Anterior cingulate cortex (tissue), 58 donors: ENCODE results near the gene TSPAN17.

Experiments
- DNase-seq, 58 donors: peaks; one replicate each; lab custom pipeline; 2025; lab: John Stamatoyannopoulos, UW

Gene TSPAN17

GRCh38 chr5:176658007-176658599, 10.8 kb downstream of the TSPAN17 start:
- DNase-seq: peak in 55 of 58 donors; percentile 17 to 87 (median 57)

GRCh38 chr5:176658817-176659511, 11.7 kb downstream of the TSPAN17 start:
- DNase-seq: no peak

- peak in 13 of 58 donors; percentile 11 to 69 (median 31) for DNase-seq
Observed at GRCh38 chr5:176659512-176659839, 12.2 kb downstream of the TSPAN17 start.

- DNase-seq: no peak
Observed at GRCh38 chr5:176659860-176660461, 12.7 kb downstream of the TSPAN17 start.

- no peak for DNase-seq
Observed at GRCh38 chr5:176660530-176660859, 13.2 kb downstream of the TSPAN17 start.

- peak in 52 of 58 donors; percentile 14 to 79 (median 52) for DNase-seq
Observed at GRCh38 chr5:176660860-176661641, 13.8 kb downstream of the TSPAN17 start.

GRCh38 chr5:176661676-176662075, 14.4 kb downstream of the TSPAN17 start:
- DNase-seq: no peak

GRCh38 chr5:176662371-176663333, 15.4 kb downstream of the TSPAN17 start:
- DNase-seq: no peak

- no peak for DNase-seq
Observed at GRCh38 chr5:176663566-176663965, 16.3 kb downstream of the TSPAN17 start.

- no peak for DNase-seq
Observed at GRCh38 chr5:176664479-176664878, 17.2 kb downstream of the TSPAN17 start.

GRCh38 chr5:176664886-176665285, 17.6 kb downstream of the TSPAN17 start:
- DNase-seq: no peak

GRCh38 chr5:176665517-176665916, 18.2 kb downstream of the TSPAN17 start:
- DNase-seq: no peak

GRCh38 chr5:176667637-176668036, 20.4 kb downstream of the TSPAN17 start:
- DNase-seq: no peak

- DNase-seq: no peak
Observed at GRCh38 chr5:176670449-176670848, 23.2 kb downstream of the TSPAN17 start.

- no peak for DNase-seq
Observed at GRCh38 chr5:176671399-176671798, 24.1 kb downstream of the TSPAN17 start.

GRCh38 chr5:176671890-176672747, 24.8 kb downstream of the TSPAN17 start:
- DNase-seq: no peak

- no peak for DNase-seq
Observed at GRCh38 chr5:176673651-176674583, 26.6 kb downstream of the TSPAN17 start.

- no peak for DNase-seq
Observed at GRCh38 chr5:176674799-176675198, 27.5 kb downstream of the TSPAN17 start.
